ENCODE data around the gene CCRL2.

- no peak for TF ChIP-seq CTCF (IDR thresholded peaks at IDR 0.05)
- no peak for TF ChIP-seq POLR2AphosphoS5 (IDR thresholded peaks at IDR 0.05)
These were observed 36.1 kb upstream of the CCRL2 start, which contains the start of gene CCR5 for GRCh38 chr3:46370839-46371518.

Measured in upper lobe of left lung (tissue), 4 donors.